Stimulated activated CD8-positive, alpha-beta memory T cell treated with anti-CD3 and anti-CD28 coated beads, Interleukin-12 subunit alpha, Interleukin-12 subunit beta, amount 100 ng/mL, for 1 hour (primary cell): ENCODE results near the gene TCEAL3.
"Not testable (repeated sequence)": the region's sequence is repeated elsewhere in the genome, so short reads cannot be mapped to it uniquely, and the experiment has no call there.

Experiments
- DNase-seq: peaks from one replicate; pipeline ENCODE4 v3.0.0-alpha.2; 2020; ENCODE audit warnings: low read depth

The TCEAL3 gene

DNA sequence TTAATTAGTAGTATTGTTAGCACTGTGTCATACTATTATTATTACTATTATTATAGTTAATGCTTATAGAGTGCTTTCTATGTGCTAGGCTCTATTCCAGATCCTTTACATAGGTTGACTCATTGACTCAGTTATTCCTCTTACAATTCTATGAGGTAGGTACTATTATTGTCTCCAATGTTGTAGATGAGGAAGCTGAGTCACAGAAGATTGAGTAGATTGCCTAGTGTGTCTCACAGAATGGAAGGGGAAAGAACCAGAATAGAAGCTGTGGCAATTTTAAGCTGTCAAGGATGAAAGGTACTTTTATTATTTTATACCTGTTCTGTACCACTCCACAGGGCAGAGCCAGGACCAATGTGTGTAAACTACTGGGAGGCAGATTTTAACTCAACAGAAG lies 19.1 kb downstream of the TCEAL3 start:
- no peak for DNase-seq

GRCh38 chrX:103628386-103629317 lies 20.9 kb downstream of the TCEAL3 start, which contains the start of gene TCEAL1:
TCEAL1 (plus strand) TSS chrX:103628975; CDS start chrX:103629917, 942 bp downstream.
- DNase-seq, result no peak

GRCh38 chrX:103629318-103630170 lies 21.8 kb downstream of the TCEAL3 start:
- no peak for DNase-seq

- no peak for DNase-seq
These were observed 22.4 kb downstream of the TCEAL3 start for GRCh38 chrX:103630171-103630511.

DNA sequence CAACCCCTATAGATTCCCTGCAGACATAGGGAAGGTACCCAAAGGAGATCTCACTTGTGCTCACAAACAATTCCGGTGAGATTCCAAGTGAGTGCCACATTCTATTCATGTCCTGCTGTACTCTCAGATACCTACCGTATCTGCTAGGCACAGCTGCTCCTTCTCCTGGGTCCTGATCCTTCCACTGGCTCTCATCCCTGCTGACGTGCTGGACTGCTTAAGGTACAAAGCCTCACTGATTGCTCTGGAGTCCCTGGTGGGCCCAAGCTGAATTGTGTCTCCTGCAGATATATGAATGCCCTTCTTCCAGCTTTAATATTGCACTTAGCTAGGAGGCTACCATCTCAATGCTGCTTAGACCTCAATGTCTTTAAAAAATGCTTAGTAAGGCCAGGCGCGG lies 23.4 kb downstream of the TCEAL3 start:
- no peak for DNase-seq

GRCh38 chrX:103635436-103635835 lies 27.7 kb downstream of the TCEAL3 start:
- no peak for DNase-seq

DNA sequence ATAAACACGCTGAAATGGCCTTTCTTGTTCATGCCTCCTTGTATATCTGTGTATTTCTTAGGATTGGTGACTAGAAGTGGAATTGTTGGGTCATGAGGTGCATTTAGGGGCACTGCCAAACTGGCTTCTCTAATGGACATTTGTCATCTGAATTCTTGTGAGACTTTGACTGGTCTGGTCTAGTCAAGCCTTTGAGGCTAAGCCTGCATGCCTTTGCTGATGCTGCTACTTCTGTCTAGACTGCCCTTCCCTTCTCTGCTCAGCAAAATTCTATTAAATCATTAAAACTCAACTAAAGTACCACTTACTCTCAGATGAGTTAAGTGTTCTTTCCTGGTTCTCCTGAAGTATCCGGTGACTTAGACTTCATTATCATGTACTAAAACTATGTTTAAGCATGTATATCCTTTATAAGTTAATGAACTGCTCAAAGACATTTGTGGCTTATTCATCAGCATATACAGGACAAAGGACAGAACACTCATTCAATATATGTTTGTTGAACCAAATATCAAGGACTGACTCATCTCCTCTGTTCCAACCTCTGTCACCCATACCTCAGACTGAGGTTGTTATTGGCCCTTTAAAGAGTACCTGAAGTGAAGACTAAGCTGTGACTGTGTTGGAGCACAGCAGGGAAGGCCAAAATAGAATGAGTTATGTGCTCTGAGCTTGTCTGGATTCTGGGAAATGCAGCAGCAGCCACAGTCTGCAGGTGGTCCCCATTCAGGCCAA lies 30.0 kb downstream of the TCEAL3 start:
- no peak for DNase-seq

- DNase-seq, result not testable (repeated sequence)
These were observed 30.9 kb downstream of the TCEAL3 start for GRCh38 chrX:103638479-103639346.

- DNase-seq, result no peak
These were observed 32.8 kb downstream of the TCEAL3 start for GRCh38 chrX:103640401-103641155.

- DNase-seq, result no peak
These were observed 36.4 kb downstream of the TCEAL3 start for GRCh38 chrX:103644125-103644524.

DNA sequence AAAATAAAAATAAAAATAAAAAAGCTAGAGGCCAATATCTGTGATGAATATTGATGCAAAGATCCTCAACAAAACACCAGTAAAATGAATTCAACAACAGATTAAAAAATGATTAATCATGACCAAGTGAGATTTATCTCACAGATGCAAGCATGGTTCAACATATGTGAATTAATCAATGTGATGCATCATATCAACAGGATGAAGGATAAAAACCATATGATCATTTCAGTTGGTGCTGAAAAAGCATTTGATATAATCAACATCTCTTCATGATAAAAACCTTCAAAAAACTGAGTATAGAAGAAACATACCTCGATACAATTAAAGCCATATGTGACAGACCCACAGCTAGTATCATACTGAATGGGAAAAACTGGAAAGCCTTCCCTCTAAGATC lies 39.9 kb downstream of the TCEAL3 start:
- no peak for DNase-seq

GRCh38 chrX:103651151-103651773 lies 43.5 kb downstream of the TCEAL3 start:
- DNase-seq, result no peak

DNA sequence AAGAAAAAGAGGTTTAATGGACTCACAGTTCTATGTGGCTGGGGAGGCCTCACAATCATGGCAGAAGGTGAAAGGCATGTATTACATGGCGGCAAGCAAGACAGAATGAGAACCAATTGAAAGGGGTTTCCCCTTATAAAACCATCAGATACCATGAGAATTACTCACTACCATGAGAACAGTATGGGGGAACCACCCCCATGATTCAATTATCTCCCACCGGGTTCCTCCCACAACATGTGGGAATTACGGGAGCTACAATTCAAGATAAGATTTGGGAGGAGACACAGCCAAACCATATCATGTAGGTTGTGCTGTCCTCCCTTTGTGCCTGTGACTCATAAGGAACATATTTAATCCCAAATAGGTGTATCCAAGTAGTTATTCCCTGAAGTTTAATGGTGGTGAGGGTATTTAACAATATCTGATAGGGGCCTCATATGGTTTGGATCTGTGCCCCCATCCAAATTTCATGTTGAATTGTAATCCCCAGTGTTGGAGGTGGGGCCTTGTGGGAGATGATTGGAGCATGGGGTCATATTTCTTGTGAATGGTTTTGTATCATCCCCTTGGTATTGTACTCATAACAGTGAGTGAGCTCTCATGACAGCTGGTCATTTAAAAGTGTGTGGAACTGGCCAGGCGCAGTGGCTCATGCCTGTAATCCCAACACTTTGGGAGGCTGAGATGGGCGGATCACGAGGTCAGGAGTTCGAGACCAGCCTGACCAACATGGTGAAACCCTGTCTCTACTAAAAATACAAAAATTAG lies 47.7 kb downstream of the TCEAL3 start:
- DNase-seq, result not testable (repeated sequence)

DNA sequence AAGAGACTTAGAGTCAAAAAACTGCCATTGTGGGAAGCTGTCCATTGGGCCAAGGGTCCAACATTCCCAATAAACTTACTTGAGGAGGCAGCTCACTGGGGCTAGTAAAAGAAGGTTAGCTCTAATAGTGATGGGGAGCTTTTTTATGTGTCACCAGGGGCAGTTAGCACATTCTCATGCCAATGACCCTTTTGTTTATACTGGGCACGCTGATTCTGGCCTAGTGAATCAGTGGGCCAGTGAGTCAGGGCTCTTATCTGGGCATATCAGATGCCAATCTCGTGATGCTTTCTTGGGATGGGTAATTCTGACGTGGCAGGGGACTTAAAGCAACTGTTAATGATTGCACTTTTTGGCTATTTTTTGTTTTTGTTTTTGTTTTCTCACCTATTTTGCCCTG lies 48.9 kb downstream of the TCEAL3 start:
- no peak for DNase-seq

GRCh38 chrX:103657066-103657465 lies 49.3 kb downstream of the TCEAL3 start:
- DNase-seq, result not testable (repeated sequence)

DNA sequence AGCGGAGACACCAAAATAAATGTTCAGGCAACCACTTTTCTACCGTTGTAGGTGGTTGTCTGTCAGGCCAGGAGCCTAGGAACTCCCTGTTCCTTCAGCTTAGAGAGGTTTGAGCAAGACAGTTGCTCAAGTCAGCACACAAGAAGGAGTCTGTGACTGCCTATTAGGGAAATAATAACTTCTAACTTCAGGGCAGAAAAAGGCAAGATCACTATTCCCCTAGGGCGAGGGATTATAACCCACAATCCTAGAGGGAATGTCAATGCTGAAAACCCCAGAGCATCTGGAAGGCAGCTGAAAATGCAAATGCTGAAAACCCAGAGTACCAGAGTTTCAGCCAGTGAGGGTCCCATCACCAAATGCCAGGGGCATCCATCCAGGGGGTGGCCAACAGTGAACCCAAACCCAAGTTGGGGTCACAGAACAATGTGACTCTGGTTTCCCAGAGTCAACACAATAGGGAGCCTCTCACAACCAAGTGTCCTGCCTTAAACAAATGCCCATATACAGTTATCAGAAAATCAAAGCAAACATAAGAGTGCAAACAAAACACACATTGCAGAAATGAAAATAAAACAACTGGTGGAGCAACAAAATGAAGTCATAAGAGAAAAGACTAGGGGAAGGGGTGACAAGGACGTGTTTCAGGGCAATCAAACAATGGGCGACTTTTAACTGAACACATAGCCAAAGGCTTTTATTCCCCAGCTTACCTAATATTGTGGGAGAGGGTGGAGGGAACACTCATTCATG lies 51.1 kb downstream of the TCEAL3 start:
- no peak for DNase-seq

DNA sequence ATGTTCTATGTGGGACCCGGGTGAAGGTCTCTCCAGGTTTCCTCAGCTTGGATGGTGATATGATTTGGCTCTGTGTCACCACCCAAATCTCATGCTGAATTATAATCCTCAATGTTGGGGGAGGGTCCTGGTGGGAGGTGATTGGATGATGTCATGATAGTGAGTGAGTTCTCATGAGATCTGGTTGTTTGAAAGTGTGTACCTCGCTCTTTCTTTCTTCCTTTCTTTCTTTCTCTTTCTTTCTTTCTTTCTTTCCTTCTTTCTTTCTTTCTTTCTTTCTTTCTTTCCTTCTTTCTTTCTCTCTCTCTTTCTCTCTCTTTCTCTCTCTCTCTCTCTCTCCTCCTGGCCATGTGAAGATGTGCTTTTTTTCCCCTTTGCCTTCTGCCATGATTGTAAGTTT lies 51.7 kb downstream of the TCEAL3 start:
- DNase-seq, result not testable (repeated sequence)
